ENCODE measurements around the gene MAST2. TPM values are rescaled to one million over a fixed set of nuclear protein-coding genes. Genes with fewer than 3 reads are reported as not detected.

MAST2 gene
- total and polyA plus RNA-seq, 2 of the 4 experiments (the other 2 are of a cell fraction): 14.2 to 41.0 TPM

DNA sequence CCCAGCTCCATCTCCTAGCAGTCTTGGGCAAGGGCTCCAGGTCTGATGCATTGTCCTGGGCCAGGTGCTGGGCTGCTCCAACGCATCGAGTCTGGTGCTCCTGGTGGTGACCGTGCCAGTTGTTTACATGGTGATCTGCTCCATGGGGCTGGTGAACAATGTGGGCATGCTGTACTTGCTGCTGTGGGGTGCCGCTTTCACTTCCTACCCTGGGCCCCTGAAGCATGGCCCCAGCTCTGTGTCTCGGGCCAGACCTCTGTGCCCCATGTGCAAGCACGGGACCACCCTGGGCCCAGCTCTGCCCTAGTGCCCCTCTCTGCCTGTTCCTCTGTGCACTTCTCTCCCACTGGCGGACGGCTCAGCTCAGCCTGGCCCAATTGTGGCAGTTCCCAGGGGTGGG is 119.4 kb downstream of the MAST2 start:
- no peak overlapping the region for H3K4ac ChIP-seq (ENCODE audit: low read depth, low read length)
- TF ChIP-seq MAZ (IDR thresholded peaks at IDR 0.05; ENCODE audit: borderline replicate concordance, low read depth, low read length): no peak
- TF ChIP-seq POLR2A (IDR thresholded peaks at IDR 0.05; ENCODE audit: low read depth, low read length): no peak
- no peak for TF ChIP-seq CEBPB (IDR thresholded peaks at IDR 0.05; ENCODE audit: low read depth, low read length)
- no peak for TF ChIP-seq MXI1 (IDR thresholded peaks at IDR 0.05; ENCODE audit: borderline replicate concordance, low read depth, low read length)
- no peak for TF ChIP-seq RFX5 (IDR thresholded peaks at IDR 0.05; ENCODE audit: low read depth, low read length)
- TF ChIP-seq RAD21 (IDR thresholded peaks at IDR 0.05; ENCODE audit: low read length): no peak
- no peak for TF ChIP-seq FOS (IDR thresholded peaks at IDR 0.05; ENCODE audit: low read depth, low read length)
- TF ChIP-seq ELK1 (IDR thresholded peaks at IDR 0.05; ENCODE audit: borderline replicate concordance, low read depth, low read length): no peak
- no peak for TF ChIP-seq RCOR1 (IDR thresholded peaks at IDR 0.05; ENCODE audit: insufficient replicate concordance, low read length)
- no peak overlapping the region for H4K5ac ChIP-seq (ENCODE audit: low read depth, low read length)
- no peak overlapping the region for H4K8ac ChIP-seq (ENCODE audit: low read depth in 2 of 2, low read length in 2 of 2)
- H3K56ac ChIP-seq (ENCODE audit: extremely low read depth, insufficient read depth, low read length): no peak overlapping the region
- peaks cover 11 to 15% of the 10 kb centered on the region in 2 experiments; a peak in 3 of 4 replicates for H3K79me1 ChIP-seq (ENCODE audit: low read depth in 1 of 2, low read length in 2 of 2)
- no peak overlapping the region for H4K91ac ChIP-seq (ENCODE audit: insufficient read depth, low read depth, low read length)
- no peak overlapping the region for H2BK15ac ChIP-seq (ENCODE audit: low read depth, low read length)
- ATAC-seq (ENCODE audit: low read depth) (no peak), DNase-seq (no peak)
- H3K4me3 ChIP-seq (ENCODE audit: insufficient read depth, low read depth, low read length): no peak overlapping the region
- H2AK5ac ChIP-seq (ENCODE audit: low read depth, low read length): no peak overlapping the region
- no peak overlapping the region for H3K9ac ChIP-seq (ENCODE audit: low read depth, low read length)
- POLR2A ChIA-PET (ENCODE audit: unreplicated experiment): no interaction called here
- dilution Hi-C loops (cut with HindIII; ENCODE audit: low sequenced_read_pairs, unreplicated experiment) (no loop called here), in situ Hi-C loops (cut with MboI; ENCODE audit: low sequenced_read_pairs) (no loop called here), intact Hi-C loops (cut with micrococcal nuclease) (no loop called here)
- H3K18ac ChIP-seq (ENCODE audit: low read depth, low read length): no peak overlapping the region
- H2AK9ac ChIP-seq (replicated peaks; ENCODE audit: low read depth, low read length, poor library complexity): no peak overlapping the region
- H3K9me3 ChIP-seq (ENCODE audit: control insufficient read depth, insufficient read depth, low read length): no peaks in the 10 kb centered on the region
- H3K23ac ChIP-seq (ENCODE audit: low read depth, low read length): no peak overlapping the region
- no peak overlapping the region for H2AFZ ChIP-seq (replicated peaks; ENCODE audit: low read length, poor library complexity)
- H2BK120ac ChIP-seq (ENCODE audit: low read depth, low read length): no peak overlapping the region
- H3K14ac ChIP-seq (replicated peaks; ENCODE audit: low read depth, low read length): no peak overlapping the region
- CTCF ChIA-PET: no interaction called here
- no peak overlapping the region for H3K4me2 ChIP-seq (ENCODE audit: low read depth, low read length)
- no peaks in the 10 kb centered on the region for H3K36me3 ChIP-seq (ENCODE audit: control insufficient read depth, insufficient read depth, low read length)
- no peaks in the 10 kb centered on the region for H4K20me1 ChIP-seq (ENCODE audit: insufficient read depth, low read length)
- no peaks in the 10 kb centered on the region for H3K9me1 ChIP-seq (ENCODE audit: insufficient read depth, low read length)
- no peak overlapping the region for H2BK20ac ChIP-seq (ENCODE audit: low read depth, low read length)
- no peak overlapping the region for H2BK5ac ChIP-seq (ENCODE audit: low read depth, low read length, poor library complexity, severe bottlenecking)
- no peaks in the 10 kb centered on the region for H3K27me3 ChIP-seq (ENCODE audit: control insufficient read depth, insufficient read depth, low read length)
- BruUV-seq (replicated peaks): no TSS peak
- no peak overlapping the region for H3K27ac ChIP-seq (ENCODE audit: insufficient read depth, low read length)
- no CpG with 5 or more reads among the region's 8 CpGs for WGBS, 2 experiments (ENCODE audit: extremely low coverage in 2 of 2, insufficient read length in 1 of 2)
- peaks cover 3% of the 10 kb centered on the region; the same call in 1 of the 2 replicates for H3K4me1 ChIP-seq (ENCODE audit: control insufficient read depth, insufficient read depth, low read length)

Data from IMR-90 (cell line).